HG02981 (cell line): ENCODE measurements around the gene IGFN1.

ENCODE experiments used
- ATAC-seq: cut with Tn5 transposase; IDR thresholded peaks from one replicate; pipeline ENCODE4 v1.9.1; 2021; ENCODE audit warnings: mild to moderate bottlenecking, moderate library complexity; ENCODE audit not compliant: unreplicated experiment

The IGFN1 gene

GRCh38 chr1:201215531-201216357 is 25.1 kb downstream of the IGFN1 start:
- ATAC-seq = no peak

- no peak for ATAC-seq
Measured at GRCh38 chr1:201216395-201217085, 25.9 kb downstream of the IGFN1 start.

GRCh38 chr1:201217146-201217545 is 26.5 kb downstream of the IGFN1 start:
- no peak for ATAC-seq

GRCh38 chr1:201217851-201218250 is 27.2 kb downstream of the IGFN1 start:
- no peak for ATAC-seq

GRCh38 chr1:201218409-201218808 is 27.8 kb downstream of the IGFN1 start:
- ATAC-seq = no peak

GRCh38 chr1:201219481-201220387 is 29.1 kb downstream of the IGFN1 start:
- no peak for ATAC-seq

- no peak for ATAC-seq
Measured at GRCh38 chr1:201220388-201220715, 29.7 kb downstream of the IGFN1 start.

GRCh38 chr1:201221201-201221846 is 30.7 kb downstream of the IGFN1 start:
- ATAC-seq = no peak

- ATAC-seq = no peak
Measured at GRCh38 chr1:201222125-201222524, 31.5 kb downstream of the IGFN1 start.

- ATAC-seq = no peak
Measured at GRCh38 chr1:201223852-201224665, 33.4 kb downstream of the IGFN1 start.

GRCh38 chr1:201224666-201225370 is 34.2 kb downstream of the IGFN1 start:
- no peak for ATAC-seq

- ATAC-seq = no peak
Measured at GRCh38 chr1:201226178-201226514, 35.5 kb downstream of the IGFN1 start.

GRCh38 chr1:201226859-201227488 is 36.4 kb downstream of the IGFN1 start:
- no peak for ATAC-seq

- no peak for ATAC-seq
Measured at GRCh38 chr1:201228011-201228983, 37.7 kb downstream of the IGFN1 start.

- no peak for ATAC-seq
Measured at GRCh38 chr1:201229095-201229494, 38.5 kb downstream of the IGFN1 start.

- no peak for ATAC-seq
Measured at GRCh38 chr1:201229771-201230635, 39.4 kb downstream of the IGFN1 start.

- ATAC-seq = no peak
Measured at GRCh38 chr1:201230676-201231075, 40.1 kb downstream of the IGFN1 start.
